Lower leg skin (tissue), 3 donors: Measurements from ENCODE around the gene TSKU.
A peak's percentile ranks its signal among the peaks of the same experiment; 100 is the strongest.

ENCODE experiments used
- POLR2A ChIP-seq, 2 donors: fragments of 450-650 bp; IDR thresholded peaks; one replicate each; pipeline ENCODE4 v1.6.1; 2016 to 2017; ENCODE audit warnings: antibody characterized with exemption in 2 of 2, mild to moderate bottlenecking in 1 of 2, moderate library complexity in 1 of 2
- TF ChIP-seq, protein P1 (sequence below), 3 donors: fragments of 450-650 bp; IDR thresholded peaks; one replicate each; pipeline ENCODE4 v1.5.1; 2016; ENCODE audit warnings: antibody characterized with exemption in 3 of 3, mild to moderate bottlenecking in 3 of 3, moderate library complexity in 2 of 3

DNA sequence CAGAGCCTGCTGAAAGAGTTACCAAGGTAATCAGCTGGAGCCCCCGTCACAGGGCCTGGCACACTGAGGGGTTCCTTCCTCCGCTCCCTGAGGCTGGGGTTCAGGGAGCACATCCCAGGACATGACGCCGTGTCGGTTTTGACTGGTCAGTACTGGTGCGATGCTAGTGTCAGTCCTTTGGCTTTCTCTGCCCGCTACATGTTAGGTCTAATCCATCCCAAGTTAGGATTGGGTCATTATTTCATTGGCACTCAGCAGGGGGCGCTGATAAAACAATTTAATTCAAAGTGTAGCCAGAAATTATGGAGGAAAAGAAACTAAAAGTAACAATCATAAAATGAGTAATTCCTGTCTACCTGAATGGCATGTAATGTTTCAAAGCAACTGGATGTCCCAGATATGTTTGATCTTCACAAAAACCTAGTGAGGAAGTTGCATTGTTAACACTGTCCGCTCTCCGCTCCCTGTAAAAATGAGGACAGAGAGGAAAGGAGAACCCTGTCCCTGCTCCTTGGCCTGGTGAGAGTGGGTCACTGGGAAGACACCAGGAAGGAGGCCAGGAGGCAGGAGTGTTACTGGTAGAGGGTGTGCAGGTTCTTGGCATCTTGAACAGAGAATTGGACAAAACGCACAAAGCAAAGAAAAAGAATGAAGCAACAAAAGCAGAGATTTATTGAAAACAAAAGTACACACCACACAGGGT is 27.1 kb downstream of the TSKU start:
- TF ChIP-seq, protein P1, sequence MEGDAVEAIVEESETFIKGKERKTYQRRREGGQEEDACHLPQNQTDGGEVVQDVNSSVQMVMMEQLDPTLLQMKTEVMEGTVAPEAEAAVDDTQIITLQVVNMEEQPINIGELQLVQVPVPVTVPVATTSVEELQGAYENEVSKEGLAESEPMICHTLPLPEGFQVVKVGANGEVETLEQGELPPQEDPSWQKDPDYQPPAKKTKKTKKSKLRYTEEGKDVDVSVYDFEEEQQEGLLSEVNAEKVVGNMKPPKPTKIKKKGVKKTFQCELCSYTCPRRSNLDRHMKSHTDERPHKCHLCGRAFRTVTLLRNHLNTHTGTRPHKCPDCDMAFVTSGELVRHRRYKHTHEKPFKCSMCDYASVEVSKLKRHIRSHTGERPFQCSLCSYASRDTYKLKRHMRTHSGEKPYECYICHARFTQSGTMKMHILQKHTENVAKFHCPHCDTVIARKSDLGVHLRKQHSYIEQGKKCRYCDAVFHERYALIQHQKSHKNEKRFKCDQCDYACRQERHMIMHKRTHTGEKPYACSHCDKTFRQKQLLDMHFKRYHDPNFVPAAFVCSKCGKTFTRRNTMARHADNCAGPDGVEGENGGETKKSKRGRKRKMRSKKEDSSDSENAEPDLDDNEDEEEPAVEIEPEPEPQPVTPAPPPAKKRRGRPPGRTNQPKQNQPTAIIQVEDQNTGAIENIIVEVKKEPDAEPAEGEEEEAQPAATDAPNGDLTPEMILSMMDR (IDR thresholded peaks at IDR 0.05), result peak in 1 of 3 donors; percentile 34
- TF ChIP-seq POLR2A (IDR thresholded peaks at IDR 0.05), result no peak
